Activated T-helper 1 cell treated with anti-CD3 and anti-CD28 coated beads, Interleukin-2, amount 50 U/mL, for 16 hours (primary cell): ENCODE results near the gene USP10.

Experiments used
- DNase-seq, 2 donors: peaks; one replicate each; pipeline ENCODE4 v3.0.0-alpha.2; 2020; ENCODE audit warnings: low read depth in 1 of 2, low spot score in 1 of 2

The USP10 gene, protein sequence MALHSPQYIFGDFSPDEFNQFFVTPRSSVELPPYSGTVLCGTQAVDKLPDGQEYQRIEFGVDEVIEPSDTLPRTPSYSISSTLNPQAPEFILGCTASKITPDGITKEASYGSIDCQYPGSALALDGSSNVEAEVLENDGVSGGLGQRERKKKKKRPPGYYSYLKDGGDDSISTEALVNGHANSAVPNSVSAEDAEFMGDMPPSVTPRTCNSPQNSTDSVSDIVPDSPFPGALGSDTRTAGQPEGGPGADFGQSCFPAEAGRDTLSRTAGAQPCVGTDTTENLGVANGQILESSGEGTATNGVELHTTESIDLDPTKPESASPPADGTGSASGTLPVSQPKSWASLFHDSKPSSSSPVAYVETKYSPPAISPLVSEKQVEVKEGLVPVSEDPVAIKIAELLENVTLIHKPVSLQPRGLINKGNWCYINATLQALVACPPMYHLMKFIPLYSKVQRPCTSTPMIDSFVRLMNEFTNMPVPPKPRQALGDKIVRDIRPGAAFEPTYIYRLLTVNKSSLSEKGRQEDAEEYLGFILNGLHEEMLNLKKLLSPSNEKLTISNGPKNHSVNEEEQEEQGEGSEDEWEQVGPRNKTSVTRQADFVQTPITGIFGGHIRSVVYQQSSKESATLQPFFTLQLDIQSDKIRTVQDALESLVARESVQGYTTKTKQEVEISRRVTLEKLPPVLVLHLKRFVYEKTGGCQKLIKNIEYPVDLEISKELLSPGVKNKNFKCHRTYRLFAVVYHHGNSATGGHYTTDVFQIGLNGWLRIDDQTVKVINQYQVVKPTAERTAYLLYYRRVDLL

GRCh38 chr16:84699712-84700445, at the start of gene USP10:
TSS of gene USP10 (plus strand) at chr16:84700000. CDS start at chr16:84700091, 91 bp downstream.
- DNase-seq, result peak; percentile 59 to 81

DNA sequence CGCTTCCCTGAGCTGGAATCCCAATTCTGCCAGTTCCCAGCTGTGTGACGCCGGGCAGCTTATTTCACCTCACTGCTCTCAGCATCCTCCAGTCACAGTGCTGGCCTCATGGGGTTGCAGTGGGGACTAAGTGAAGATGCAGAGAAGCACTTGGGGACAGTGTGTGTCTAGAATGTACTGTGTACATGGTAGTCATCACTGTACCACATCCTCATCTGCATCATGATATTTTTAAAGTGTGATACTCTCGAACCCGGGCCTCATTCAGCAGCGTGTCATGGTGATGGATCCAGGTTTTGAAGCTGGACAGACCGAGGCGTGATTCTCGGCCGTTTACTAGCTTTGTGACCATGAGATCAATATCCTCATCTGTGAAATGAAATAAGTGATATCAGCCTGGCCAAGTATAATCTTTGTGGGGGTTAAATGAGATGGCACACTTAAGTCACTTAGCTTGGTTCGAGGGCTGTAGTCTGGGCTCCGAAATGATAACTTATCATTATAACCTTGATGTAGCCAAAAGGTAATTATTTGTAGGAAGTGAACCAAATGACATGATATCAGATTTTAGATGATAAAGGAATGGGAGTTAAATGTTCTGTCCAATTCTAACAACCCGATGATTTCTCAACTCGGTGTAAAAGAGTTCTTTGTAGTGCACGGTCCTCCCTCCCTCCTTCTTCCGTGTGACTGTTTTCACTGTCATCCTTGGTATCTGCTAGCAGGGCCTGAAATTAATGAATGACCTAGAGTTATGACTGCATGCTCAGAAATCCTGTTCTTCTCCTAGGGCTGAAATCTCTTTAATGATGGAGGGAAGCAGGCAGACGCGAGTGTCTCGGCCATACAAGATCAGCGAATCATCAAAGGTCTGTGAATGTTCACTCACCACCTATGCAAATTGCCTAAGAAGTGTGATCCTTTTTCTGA, 49.5 kb upstream of the USP10 start:
- DNase-seq, result no peak

DNA sequence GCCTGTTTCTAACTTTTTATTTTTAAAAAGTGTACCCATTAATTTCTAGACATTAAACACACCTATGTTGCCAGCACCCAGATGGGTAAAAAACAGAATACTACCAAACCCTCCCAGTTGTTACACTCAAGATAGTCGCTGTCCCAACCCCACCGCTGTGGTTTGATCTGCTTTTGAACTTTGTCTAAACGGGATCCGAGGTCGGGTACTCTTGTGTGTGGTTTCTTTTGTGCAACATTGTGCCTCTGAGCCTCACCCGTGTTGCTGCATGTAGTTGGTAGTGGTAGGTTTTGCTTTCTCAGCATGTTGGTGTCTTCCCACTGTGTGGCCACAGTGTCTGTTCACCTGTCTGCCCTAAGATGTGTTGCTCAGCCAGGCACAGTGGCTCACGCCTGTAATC, 47.2 kb upstream of the USP10 start:
- DNase-seq, result no peak

DNA sequence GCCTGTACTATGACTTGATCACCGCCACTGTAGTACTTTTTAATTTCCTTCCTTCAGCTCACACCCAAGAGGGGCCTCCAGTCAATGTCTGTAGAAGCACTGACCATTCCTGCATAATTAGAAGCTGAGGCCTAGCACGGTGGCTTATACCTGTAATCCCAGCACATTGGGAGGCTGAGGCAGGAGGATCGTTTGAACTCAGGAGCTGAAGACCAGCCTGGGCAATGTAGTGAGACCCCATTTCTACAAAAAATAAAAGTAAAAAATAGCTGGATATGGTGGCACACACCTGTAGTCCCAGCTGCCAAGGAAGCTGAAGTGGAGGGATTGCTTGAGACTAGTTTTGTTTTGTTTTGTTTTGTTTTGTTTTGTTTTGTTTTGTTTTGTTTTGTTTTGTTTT, 45.6 kb upstream of the USP10 start:
- DNase-seq, result no peak

DNA sequence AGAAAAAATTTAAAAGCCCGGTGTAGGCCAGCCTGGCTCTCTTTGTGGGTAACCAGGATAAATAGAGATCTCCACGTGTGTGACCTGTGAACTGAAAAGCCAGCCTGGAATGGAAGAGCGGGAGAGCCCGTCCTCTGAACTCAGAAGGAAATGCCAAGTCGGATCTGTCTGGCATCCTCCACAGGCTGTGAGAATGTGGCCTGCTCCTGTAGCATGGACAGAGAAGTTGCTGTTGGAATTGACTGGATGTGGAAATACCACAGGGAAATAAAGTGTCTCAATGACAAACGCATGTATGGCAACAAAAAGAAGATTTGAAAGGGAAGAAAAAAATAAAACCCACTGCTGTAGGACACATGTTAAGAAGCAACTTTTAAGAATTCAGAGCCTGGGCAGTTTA, 44.8 kb upstream of the USP10 start:
- no peak for DNase-seq

- no peak for DNase-seq
These were observed 43.2 kb upstream of the USP10 start for GRCh38 chr16:84656649-84657048.

GRCh38 chr16:84657229-84657837, 42.5 kb upstream of the USP10 start:
- no peak for DNase-seq

GRCh38 chr16:84658690-84659089, 41.1 kb upstream of the USP10 start:
- no peak for DNase-seq

DNA sequence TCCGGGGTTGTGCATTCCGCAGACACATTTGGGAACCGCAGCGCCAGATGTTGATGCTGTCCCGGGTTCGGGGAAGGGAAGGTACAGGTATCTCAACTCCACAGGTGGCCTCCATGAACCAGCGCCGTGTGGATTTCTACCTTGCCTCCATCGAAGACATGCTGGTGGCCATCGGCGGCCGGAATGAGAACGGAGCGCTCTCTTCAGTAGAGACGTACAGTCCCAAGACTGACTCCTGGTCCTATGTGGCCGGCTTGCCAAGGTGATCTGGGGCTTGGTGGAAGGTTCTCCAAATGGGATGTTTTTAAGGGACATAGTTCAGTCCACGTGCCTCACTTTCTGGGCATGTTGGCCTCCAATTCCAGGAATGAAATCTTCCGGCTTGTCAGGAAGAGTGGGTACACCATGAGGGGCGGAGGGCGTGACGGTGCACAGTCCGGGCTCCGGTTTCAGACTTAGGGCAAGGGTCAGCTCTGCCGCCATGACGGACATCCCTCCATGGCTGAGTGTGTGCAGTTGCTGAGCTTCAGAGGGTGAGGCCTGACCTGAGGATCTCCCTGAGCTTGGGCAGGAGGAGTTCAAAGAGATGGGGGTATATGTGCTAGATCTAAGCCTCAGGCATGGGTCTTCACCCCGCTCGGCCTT, 40.0 kb upstream of the USP10 start:
- no peak for DNase-seq

GRCh38 chr16:84660973-84661372, 38.8 kb upstream of the USP10 start:
- DNase-seq, result no peak

GRCh38 chr16:84661418-84662060, 38.3 kb upstream of the USP10 start:
- DNase-seq, result no peak

DNA sequence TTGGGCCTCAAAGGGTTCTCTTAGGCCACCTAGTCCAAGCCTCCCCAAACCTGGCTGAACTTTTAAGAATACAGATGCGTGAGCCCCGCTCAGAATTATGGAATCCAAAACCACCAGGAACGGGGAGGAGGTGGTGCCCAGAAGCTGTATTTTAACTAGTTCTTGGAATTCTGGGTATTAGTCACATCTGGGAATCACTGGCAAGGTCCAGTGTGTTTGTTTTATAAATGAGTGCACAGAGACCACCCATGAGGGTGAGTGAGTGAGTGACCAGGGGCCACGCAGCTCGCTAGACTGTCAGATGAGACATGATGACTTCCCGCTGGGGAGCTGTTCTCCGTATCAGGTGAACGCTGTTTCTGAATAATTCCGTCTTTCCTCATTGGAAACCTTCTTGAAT, 37.3 kb upstream of the USP10 start:
- no peak for DNase-seq

DNA sequence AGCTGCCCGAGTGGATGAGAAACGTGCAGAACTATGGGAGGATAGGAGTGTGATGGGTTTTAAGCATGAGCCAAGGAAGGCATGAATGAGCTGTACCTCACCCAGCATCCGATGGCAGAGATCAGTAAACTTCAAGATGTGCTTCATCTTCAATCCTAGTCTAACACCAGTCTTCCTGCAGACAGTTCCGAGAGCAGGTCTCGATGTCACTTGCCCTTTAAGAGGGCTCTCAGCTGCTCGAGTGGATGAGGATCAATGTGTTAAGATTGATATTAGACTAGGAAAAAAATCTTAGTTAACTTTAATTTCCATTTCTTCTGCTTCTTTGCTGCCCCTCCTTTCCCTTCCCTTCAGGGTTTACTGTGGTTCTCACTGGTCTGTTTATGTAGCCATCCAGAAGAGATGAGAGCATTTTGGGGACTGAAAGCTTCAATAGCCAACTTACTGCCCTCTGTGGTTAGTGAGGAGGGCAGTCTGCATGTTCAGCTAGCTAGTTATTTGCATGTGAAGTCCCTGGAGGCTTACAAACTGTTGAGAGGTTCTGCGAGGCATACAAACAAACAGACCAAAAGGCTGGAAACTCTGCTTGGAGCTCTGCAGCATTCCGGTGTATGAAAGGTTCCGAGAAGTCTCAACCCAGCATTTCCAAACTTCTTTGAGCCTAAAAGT, 36.2 kb upstream of the USP10 start:
- DNase-seq, result no peak

DNA sequence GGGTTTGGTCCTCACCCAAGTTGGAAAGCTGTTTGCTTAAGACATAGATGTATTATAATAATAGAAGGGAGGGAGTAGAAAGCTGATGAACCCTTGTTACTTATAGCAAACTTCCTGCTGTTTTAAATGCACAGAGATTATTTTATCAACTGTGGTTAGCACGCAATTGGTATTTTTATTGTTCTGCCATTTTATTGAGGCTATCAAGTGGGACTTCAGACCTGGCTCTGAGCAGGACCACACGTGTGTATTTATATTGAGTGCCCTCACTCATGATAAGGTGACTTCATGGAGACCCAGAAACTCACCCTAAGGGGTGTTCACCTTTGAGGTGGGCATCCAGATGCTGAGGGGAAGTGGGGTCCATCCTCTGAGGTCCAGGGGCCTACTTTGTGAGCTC, 34.4 kb upstream of the USP10 start:
- no peak for DNase-seq

- no peak for DNase-seq
These were observed 34.0 kb upstream of the USP10 start for GRCh38 chr16:84665843-84666242.

DNA sequence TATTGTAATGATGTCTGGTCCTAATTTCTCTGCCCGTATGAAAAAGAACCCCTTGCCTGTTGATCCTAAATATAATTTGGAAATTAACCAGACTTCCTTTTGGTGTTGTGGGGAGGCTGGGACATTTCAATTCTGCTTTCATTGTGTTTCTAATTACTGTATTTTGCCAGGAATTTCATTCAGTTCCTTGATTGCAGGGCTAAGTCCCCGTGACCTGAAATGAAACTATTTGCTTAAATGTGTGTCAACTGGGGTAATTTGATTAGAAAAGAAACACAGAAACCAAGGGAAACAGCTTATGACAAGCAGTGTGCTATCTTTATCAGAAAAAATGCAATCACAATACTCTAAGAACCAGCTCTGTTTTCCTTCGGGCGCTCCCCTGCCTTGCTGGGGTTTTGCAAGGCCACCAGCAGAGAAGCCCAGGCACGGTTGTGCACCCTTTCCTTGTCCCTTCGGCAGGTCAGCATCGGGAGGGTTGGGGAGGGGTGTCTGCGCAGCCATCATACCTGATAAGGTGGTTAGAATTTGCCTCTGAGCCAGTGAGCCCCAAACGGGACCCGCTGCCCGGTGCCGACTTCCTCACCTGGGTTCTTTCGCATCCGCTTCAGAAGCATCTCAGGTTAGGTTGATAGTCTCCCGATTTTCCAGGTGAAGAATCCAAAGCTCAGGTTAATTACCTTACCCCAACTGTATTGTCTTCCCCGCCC, 32.0 kb upstream of the USP10 start:
- no peak for DNase-seq

DNA sequence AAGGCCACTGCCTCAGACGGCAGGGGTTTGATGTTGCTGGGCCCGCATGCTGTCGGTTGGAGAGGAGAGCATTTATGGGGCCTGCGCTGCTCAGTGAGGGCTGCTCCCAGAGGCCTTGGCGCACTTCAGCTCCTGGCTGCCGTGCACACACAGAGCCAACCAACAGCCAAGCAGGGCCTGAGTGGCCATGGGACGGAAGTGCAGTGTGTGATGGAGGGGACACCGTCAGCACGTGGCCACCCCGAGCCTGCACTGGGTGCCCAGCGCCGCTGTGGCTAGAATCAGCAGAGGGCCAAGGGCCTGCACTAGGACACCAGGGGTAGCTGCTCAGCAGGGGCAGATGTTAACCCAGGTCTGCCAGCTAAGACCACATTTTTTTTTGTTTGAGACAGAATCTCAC, 29.7 kb upstream of the USP10 start:
- no peak for DNase-seq
